Ovary (tissue), 9 donors: Measurements from ENCODE around the gene SGCD. TPM values are rescaled to one million over a fixed set of nuclear protein-coding genes. Genes with fewer than 3 reads are reported as not detected.

Experiments used
- DNase-seq, 5 donors: peaks; one replicate each; pipeline ENCODE4 v3.0.0-alpha.2; 2019 to 2020
- H3K27ac ChIP-seq, 2 donors: fragments of 200-600 bp; one replicate each; pipeline versions ENCODE4 v1.5.1 to v1.8.0; 2019 to 2022
- H3K27me3 ChIP-seq: fragments of 200-600 bp; one replicate; pipeline ENCODE4 v1.8.0; 2022
- H3K36me3 ChIP-seq: fragments of 200-600 bp; sonication (generic); one replicate; pipeline ENCODE4 v1.5.1; 2019
- H3K4me1 ChIP-seq: one replicate; pipeline ENCODE4 v1.8.1; 2013; ENCODE audit warnings: mild to moderate bottlenecking, moderate library complexity; ENCODE audit not compliant: insufficient read depth
- H3K4me3 ChIP-seq: fragments of 200-600 bp; sonication (generic); one replicate; pipeline ENCODE4 v1.5.1; 2017
- H3K9me3 ChIP-seq, 2 donors: fragments of 200-600 bp in 1 of 2; sonication (generic) in 1 of 2; one replicate each; pipeline versions ENCODE4 v1.5.1 to v1.8.1; 2013 to 2019; ENCODE audit warnings: mild to moderate bottlenecking in 1 of 2, moderate library complexity in 1 of 2
- CTCF ChIP-seq, 3 donors: fragments of 450-650 bp in 2 of 3; fragments of 200-600 bp in 1 of 3; IDR thresholded peaks; one replicate each; pipeline versions ENCODE4 v1.5.1 to v1.8.0; 2016 to 2022; ENCODE audit warnings: antibody characterized with exemption in 3 of 3, mild to moderate bottlenecking in 1 of 3
- EP300 ChIP-seq: sonication (generic); formaldehyde crosslinking; IDR thresholded peaks from one replicate; pipeline ENCODE4 v1.6.1; 2017; ENCODE audit warnings: antibody characterized with exemption
- POLR2A ChIP-seq: fragments of 450-650 bp; IDR thresholded peaks from one replicate; pipeline ENCODE4 v1.6.1; 2017; ENCODE audit warnings: antibody characterized with exemption, mild to moderate bottlenecking, moderate library complexity
- WGBS, 3 donors: extraction: QIAGEN DNeasy Blood & Tissue Kit in 1 of 3; methylation state at CpG; one replicate each; pipeline versions ENCODE4 v1.1.5 to v1.1.7; 2013 to 2017; 5-methylcytosine and 5-hydroxymethylcytosine counted together
- intact Hi-C, 4 donors: fragments of 100-400 bp; cut with DNase I; formaldehyde crosslinking; loops; one replicate each; pipeline versions ENCODE4 v1.11.0 to v1.15.1; 2022 to 2023
- polyA plus RNA-seq, 2 donors: library from polyadenylated mRNA; stranded (reverse); fragments of 200-250 nt in 1 of 2; fragments of 350-450 nt in 1 of 2; fragmentation: Illumina TruSeq in 1 of 2; extraction: RNeasy Lipid Tissue Mini Kit (QIAGEN cat#74804) in 1 of 2; gene quantifications; one replicate each; pipeline ENCODE4 v1.2.3, GENCODE V29; 2013 to 2014
- total RNA-seq, 7 donors: library from RNA; depleted of rRNA in 2 of 7; stranded (reverse); fragments of >200 nt in 2 of 7; fragmentation: NEBNext Ultra II Directional in 3 of 7; extraction: Animal tissue kit (Norgen Biotek cat#: 25700) in 3 of 7; gene quantifications; one replicate each; pipeline versions ENCODE4 v1.1.0 to v1.2.4, GENCODE V29; 2016 to 2023
- donor health status: DM: no; HTN: no; CAD: no; lungs with moderate emphysema.
- donor health status: DM: no; HTN: no; CAD: no.
- donor health status: Bipolar disorder and iron deficiency.
- donor health status: DM: yes; HTN: yes; CAD: no.
- donor health status: DM: no; HTN: no; CAD: no.
- donor health status: DM: yes; HTN: yes; CAD: no.

Gene SGCD
- total and polyA plus RNA-seq, 9 donors: 3.7 to 24.0 (median 12.9) TPM

DNA sequence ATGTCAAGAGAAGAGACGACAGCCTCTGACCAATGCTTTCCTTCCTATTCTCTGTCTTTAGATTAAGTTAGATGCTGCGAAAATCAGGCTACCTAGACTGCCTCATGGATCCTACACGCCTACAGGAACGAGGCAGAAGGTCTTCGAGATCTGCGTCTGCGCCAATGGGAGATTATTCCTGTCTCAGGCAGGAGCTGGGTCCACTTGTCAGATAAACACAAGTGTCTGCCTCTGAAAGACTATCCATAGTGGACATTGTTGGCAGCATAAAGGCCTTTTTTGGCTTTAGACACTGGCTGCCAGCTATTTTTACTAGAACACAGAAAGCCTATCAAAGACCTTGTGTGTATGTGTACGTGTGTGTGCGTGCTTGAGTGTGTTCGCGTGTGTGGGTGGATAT, 432.2 kb downstream of the SGCD start:
- H3K4me3 ChIP-seq: no peak overlapping the region
- no peaks in the 10 kb centered on the region for H3K9me3 ChIP-seq
- DNase-seq: no peak
- intact Hi-C loops: no loop called here
- no peak overlapping the region for H3K27ac ChIP-seq
- no peak for TF ChIP-seq CTCF (IDR thresholded peaks at IDR 0.05)
- no peak for TF ChIP-seq POLR2A
- TF ChIP-seq EP300: no peak
- no peaks in the 10 kb centered on the region for H3K27me3 ChIP-seq
- H3K4me1 ChIP-seq: no peaks in the 10 kb centered on the region
- no peaks in the 10 kb centered on the region for H3K36me3 ChIP-seq
- 97 to 98% (median 98%) methylated on average over 11 of the region's 11 CpGs for WGBS, 3 donors

- Histone ChIP-seq H3K27me3 (no peaks in the 10 kb centered on the region), H3K36me3 (no peaks in the 10 kb centered on the region), H3K9me3 (no peaks in the 10 kb centered on the region), H3K4me3 (no peak overlapping the region), H3K4me1 (no peaks in the 10 kb centered on the region), H3K27ac (no peak overlapping the region)
- TF ChIP-seq POLR2A (no peak), CTCF (IDR thresholded peaks at IDR 0.05) (no peak), EP300 (no peak)
- intact Hi-C loops: no loop called here
- DNase-seq: no peak
Observed at GRCh38 chr5:156762771-156763170, 435.8 kb downstream of the SGCD start.

DNA sequence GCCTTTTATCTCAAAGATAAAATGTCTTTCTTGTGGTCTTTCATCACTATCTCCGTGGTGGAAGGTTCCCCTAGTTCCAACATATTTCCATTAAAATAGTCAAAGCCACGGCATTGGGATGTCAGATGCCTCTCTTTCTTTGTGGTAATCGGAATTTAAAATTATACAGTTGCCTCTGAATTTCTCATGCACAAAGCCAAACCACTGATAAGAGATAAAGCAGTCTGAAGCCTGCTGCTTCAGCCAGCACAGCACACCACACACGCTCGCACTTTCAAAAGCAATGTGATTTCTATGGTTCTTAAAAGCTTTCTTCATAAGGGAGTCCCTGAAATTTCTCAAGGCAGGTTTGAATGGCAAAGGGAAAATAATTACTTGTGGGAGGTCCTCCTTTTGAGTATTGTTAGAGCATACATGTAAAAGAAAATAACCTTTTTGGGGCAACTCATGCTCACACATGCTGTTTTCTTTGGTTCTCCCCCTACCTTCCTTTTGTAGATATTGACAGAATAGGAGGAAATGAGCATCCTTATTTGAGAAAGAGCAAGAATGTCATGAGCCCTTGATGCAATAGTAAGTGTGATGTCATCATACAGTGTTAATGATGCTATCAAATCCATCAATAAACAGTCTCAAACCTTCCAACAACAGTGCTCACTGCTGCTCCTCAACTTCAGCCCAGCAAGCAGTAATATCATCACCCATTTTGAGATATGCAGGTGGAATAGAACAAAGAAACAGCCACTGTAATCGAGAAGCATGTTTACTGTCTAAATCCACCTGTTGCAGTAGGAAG, 437.4 kb downstream of the SGCD start:
- intact Hi-C loops: no loop called here
- Histone ChIP-seq H3K27ac (no peak overlapping the region), H3K27me3 (no peaks in the 10 kb centered on the region), H3K4me1 (no peaks in the 10 kb centered on the region), H3K36me3 (no peaks in the 10 kb centered on the region), H3K9me3 (no peaks in the 10 kb centered on the region), H3K4me3 (no peak overlapping the region)
- no peak for TF ChIP-seq POLR2A
- no peak for TF ChIP-seq EP300
- no peak for TF ChIP-seq CTCF (IDR thresholded peaks at IDR 0.05)
- DNase-seq: no peak
- 32 to 48% (median 35%) methylated on average over 6 of the region's 6 CpGs for WGBS, 3 donors

- Histone ChIP-seq H3K27ac (no peak overlapping the region), H3K27me3 (no peaks in the 10 kb centered on the region), H3K4me1 (no peaks in the 10 kb centered on the region), H3K4me3 (no peak overlapping the region), H3K36me3 (no peaks in the 10 kb centered on the region), H3K9me3 (no peaks in the 10 kb centered on the region)
- no peak for TF ChIP-seq EP300
- no peak for TF ChIP-seq POLR2A
- no peak for TF ChIP-seq CTCF (IDR thresholded peaks at IDR 0.05)
- intact Hi-C loops: no loop called here
- 76 to 86% (median 77%) methylated on average over 2 of the region's 2 CpGs for WGBS, 3 donors
- no peak for DNase-seq
Observed at GRCh38 chr5:156774273-156774672, 447.3 kb downstream of the SGCD start.
